Activated T-cell treated with anti-CD3 and anti-CD28 coated beads for 24 hours (primary cell): ENCODE results near the gene CFAP47.
"Not testable (repeated sequence)": the region's sequence is repeated elsewhere in the genome, so short reads cannot be mapped to it uniquely, and the experiment has no call there.

Experiments used
- DNase-seq: peaks from one replicate; pipeline ENCODE4 v3.0.0-alpha.2; 2020; ENCODE audit warnings: low read depth

Gene CFAP47, protein sequence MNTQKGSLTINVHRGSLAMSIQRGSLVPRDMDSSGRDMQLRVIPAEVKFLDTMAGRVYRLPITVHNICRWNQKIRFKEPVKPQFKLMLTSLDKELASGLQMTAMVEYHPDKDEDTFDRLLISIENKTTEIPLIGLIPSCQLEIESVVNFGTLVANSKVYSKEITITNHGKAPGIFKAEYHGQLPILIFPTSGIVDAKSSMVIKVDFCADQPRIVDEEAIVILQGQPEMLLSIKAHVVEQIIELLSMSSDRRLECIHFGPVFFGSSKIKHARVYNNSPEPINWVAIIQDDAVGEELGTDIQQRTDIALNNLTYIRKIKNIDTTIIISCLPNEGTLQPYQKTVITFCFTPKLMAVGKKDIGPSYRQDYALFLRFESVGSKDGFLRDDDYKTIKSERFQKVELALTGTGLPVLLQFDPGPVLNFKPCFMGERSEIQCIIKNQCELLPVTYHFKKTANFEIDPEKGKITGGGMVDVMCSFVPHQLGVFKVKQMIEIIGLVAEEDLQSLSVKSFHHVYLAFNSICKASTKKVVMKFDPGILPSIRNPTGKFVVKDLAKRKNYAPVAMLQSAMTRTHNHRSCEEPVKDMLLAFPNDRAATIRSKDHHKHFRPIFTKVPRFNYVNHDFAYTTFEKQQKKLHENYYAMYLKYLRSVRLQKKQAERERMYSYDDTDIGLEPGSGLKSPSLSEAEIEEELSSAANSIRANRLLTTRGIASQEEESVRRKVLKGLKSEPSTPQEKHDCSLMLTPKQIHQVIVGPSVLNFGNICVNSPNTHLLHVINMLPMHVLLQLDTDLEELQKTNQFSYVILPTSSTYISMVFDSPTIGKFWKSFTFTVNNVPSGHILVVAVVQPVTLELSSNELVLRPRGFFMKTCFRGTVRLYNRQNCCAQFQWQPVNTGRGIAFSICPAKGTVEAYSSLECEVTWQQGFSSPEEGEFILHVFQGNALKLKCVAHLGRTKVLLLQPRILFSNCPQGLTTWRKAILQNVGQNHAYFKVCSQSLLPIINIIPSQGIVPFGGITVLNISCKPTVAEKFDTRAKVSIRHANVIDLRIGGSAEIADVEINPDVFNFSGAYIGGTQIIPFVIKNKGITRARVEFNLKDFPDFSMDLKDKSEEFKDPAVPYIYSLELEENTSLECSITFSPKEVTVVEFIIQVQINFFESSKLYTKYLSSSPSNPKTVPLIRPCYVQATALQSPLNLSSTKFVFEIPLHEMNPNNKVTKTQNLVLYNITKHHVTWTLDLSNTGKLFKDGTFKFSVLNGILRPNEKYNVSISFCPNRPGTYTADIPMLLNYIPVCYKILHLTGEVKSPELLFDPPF (N-terminal part only)

DNA sequence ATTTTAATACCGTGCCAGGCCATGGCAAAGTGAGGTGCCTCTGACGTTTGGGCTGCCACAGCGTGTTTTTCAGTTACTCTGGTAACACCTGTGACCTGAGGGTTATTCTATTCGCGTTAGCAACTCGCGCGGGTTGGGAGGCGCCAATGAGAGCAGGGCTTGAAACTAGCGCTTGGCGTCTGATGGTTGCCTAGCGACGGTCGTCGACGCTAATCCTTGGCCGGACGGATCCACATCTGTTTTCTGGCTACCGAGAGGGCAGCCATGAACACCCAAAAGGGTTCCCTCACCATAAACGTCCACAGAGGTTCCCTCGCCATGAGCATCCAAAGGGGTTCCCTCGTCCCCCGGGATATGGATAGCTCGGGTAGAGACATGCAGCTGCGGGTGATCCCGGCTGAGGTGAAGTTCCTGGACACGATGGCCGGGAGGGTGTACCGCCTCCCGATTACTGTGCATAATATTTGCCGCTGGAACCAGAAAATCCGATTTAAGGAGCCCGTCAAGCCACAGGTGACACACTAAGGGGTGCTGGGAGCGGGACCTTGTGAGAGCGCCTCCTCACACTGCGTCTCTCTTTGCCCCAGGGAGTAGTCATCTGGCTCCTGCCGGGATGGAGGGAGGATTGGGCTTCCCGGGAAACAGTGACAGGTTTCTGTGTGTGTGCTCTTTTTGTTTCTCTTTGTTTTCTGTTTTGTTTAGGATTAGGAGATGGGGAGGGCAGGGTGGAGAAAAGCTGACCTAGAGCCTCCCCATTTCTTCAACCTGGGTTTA lies at the start of gene CFAP47:
CFAP47 (plus strand) TSS at position 199 of the 774 bp plus-strand sequence; CDS start at position 265, 66 bp downstream.
- DNase-seq, result no peak

DNA sequence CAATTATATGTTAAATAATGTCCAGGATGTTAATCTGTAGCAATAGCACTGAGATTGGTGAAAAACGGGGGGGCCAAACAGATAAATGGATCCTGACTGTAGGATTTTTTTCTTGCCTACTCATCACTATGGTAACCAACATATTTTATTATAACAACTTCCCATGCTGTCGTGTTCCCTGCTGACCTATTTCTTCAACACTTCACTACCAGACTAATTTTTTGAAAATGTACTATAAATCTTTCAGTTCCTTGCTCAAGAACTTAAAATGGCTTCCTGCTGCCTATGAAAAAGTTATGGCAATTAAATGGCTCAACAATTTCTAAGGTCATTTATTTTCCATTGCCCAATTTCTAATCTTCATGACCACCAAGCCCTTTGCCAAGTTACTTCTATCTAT lies 38.9 kb upstream of the CFAP47 start:
- DNase-seq, result no peak

GRCh38 chrX:35886135-35886534 lies 33.4 kb upstream of the CFAP47 start:
- no peak for DNase-seq

GRCh38 chrX:35890699-35891098 lies 28.8 kb upstream of the CFAP47 start:
- peak; percentile 0 for DNase-seq

DNA sequence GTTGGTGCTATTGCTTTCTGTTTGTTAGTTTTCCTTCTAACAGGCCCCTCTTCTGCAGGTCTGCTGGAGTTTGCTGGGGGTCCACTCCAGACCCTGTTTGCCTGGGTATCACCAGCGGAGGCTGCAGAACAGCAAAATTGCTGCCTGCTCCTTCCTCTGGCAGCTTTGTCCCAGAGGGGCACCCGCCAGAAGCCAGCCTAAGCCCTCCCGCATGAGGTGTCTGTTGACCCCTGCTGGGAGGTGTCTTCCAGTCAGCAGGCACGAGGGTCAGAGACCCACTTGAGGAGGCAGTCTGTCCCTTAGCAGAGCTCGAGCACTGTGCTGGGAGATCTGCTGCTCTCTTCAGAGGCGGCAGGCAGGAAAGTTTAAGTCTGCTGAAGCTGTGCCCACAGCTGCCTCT lies 67.3 kb downstream of the CFAP47 start:
- not testable (repeated sequence) for DNase-seq

DNA sequence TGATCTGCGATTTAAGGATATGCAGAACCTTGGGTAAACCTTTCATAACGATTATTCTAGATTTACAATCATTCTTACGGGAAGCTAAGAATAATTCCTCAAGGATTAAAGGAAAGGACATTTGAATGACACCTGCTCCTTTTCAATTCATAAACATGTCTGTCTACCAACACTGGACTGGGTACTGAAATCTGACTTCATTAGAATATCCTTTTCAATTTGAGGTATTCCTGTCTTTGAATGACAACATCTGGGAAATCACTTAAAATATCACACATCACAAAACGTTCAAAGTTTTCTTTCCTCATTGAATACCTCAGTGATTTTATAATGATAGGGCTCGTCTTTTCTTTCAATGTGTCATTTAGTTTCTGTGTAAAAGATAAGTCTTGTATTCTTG lies 87.7 kb downstream of the CFAP47 start:
- DNase-seq, result no peak

- DNase-seq, result no peak
Measured at GRCh38 chrX:36019125-36019524, 99.6 kb downstream of the CFAP47 start.

DNA sequence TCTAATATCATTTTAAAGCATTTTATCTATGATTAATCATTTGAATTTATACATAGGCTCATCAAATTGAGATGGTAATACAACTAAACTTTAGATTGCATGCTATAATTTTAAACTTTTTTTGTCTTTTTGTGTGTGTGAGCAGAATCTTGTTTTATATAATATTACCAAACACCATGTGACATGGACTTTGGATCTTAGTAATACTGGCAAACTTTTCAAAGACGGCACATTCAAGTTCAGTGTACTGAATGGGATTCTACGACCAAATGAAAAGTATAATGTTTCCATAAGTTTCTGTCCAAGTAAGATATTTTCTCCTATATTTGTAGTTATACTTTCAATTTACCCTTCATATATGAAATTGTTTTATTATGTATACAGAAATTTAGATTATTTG lies 116.0 kb downstream of the CFAP47 start:
- DNase-seq, result no peak

- no peak for DNase-seq
Measured at GRCh38 chrX:36062778-36063177, 143.2 kb downstream of the CFAP47 start.

DNA sequence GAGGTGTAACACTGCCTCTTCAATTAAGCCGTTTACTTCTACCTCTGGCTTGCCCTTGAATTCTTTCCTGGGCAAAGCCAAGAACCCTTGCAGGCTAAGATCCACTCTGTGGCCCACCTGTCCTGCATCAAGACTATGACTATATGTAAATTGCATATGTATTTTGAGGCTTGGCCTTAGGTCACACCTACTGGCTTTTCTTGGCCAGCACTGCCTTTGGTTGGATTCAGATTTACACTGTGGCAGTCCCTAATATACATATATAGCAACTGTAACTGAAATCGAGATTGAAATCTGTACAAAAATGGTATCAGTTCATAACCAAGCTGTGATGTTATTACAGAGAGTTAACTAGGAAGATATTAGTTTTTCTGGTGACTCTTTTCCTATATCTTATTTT lies 151.5 kb downstream of the CFAP47 start:
- DNase-seq, result no peak

DNA sequence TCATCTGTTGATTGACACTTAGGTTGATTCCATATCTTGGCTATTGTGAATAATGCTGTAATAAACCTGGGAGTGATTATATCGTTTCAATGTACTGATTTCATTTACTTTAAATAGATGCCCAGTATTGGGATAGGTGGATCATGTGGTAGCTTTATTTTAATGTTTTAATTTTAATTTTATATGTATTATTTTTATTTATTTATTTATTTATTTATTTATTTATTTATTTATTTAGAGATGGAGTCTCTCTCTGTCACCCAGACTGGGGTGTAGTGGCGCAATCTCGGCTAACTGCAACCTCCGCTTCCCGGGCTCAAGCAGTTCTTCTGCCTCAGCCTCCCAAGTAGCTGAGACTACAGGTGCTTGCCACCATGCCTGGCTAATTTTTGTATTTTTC lies 155.5 kb downstream of the CFAP47 start:
- DNase-seq, result not testable (repeated sequence)

DNA sequence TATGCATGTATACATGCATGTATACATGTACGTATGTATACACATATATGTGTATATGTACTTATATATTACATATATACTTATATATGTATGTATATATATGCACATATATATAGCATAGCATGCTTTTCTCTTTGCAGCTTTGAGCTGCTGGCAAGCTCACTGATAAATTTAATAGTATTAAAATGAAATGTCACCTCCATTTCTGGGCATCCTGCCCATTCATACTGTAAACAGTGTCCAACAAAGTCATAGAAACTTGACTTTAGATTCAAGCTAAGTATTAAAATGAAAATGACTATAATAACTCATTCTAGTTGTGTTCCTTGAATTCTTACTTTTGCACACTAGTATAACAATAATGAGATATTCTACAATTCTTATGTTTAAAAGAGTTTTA lies 163.7 kb downstream of the CFAP47 start:
- no peak for DNase-seq

DNA sequence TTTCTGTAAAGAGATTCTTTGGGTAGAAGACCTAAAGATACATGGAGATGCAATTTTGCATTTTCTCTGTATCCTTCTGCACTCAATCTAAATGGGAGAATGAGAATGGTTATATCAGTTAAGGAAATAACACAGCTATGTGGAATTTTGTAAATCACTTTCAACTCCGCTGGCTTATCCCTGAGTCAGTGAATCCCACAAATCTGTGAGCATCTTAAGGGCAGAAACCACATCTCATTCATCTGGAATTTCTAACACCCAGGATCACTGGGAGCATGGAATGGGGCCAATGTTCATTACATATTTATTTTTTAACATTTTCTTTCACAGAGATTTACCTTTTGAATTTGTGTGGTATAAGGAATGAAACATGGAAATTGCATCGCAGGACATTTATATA lies 167.8 kb downstream of the CFAP47 start:
- no peak for DNase-seq

GRCh38 chrX:36088939-36089338 lies 169.4 kb downstream of the CFAP47 start:
- not testable (repeated sequence) for DNase-seq

- DNase-seq, result no peak
Measured at GRCh38 chrX:36102425-36102824, 182.9 kb downstream of the CFAP47 start.

DNA sequence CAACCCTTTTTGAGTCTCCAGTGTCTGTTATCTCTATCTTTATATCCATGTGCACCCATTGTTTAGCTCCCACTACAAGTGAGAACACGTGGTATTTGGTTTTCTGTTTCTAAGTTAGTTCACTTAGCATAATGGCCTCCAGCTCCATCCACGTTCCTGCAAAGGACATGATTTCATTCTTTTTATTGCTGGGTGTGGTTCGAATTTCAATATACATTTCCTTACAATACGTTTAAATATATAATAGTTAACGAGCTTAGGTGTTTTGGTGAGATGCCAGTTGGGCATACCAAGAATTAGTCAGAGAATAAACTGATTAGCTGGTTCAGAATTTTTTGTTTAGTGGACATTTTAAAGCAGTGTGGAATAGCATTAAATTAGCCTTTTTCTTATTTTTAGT lies 196.7 kb downstream of the CFAP47 start:
- DNase-seq, result no peak

- DNase-seq, result no peak
Measured at GRCh38 chrX:36159254-36159653, 239.7 kb downstream of the CFAP47 start.

DNA sequence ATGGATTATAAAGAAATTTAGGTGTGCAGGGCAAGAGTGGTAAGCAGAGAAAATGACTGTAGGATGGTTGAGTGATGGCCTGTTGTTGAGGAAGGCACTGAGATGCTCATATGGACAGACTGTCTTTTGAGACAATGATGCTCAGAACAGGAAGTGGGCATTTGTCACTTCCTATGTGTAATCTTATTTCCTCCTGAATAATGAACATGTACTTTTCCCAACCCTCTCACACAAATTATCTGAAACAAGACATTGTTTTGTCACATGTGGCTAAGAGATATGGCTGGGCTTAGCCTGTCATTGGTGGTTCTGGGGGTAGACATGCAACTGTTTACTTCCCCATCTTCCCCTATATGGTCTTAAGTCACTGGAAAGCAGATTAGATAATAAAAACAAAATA lies 240.5 kb downstream of the CFAP47 start:
- no peak for DNase-seq

DNA sequence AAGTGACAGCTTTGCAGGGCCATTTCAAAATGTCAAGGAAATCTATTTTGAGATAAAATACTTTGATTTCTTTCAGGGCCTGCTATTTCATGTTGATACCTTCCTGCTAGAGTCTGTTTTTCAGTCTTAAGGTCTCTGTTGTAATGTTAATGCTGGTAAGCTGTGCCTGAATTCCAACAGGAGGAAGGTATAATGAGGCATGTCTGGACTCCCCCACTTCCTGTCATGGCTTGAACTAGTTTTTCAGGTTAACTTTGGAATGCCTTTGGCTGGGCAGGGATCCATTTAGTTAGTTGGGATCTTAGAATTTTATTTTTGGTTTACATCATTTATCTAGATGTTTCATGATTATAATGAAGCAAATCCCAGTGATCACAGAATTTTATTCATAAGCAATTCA lies 279.0 kb downstream of the CFAP47 start:
- no peak for DNase-seq

- DNase-seq, result no peak
Measured at GRCh38 chrX:36199928-36200327, 280.4 kb downstream of the CFAP47 start.

GRCh38 chrX:36214924-36215323 lies 295.4 kb downstream of the CFAP47 start:
- no peak for DNase-seq
